ENCODE measurements around the gene RPS2. TPM values are rescaled to one million over a fixed set of nuclear protein-coding genes. Genes with fewer than 3 reads are reported as not detected.

RPS2 gene
- total and polyA plus RNA-seq, 4 experiments from 2014 or later, result 2,828 to 6,826 (median 4,638) TPM

GRCh38 chr16:2003231-2003826 lies 38.7 kb upstream of the RPS2 start:
- H3K4me3 ChIP-seq (ENCODE audit: low read length in 2 of 2), result no peak overlapping the region
- POLR2A ChIA-PET (ENCODE audit: partially characterized antibody), result interaction anchor here (0.9 to 3.8 kb wide), 6 partner anchors 10 to 176 kb away, joined by 3 to 25 read pairs (median 5); partner anchors contain the start of genes FAHD1, HAGH, RPS2 and TBL3
- H3K4me1 ChIP-seq (ENCODE audit: insufficient read depth, low read length), result peaks cover 33% of the 10 kb centered on the region
- H3K36me3 Mint-ChIP-seq, result peaks cover 6 to 13% of the 10 kb centered on the region in 2 donors
- H3K27me3 ChIP-seq (ENCODE audit: insufficient read depth, low read length), result no peaks in the 10 kb centered on the region
- peaks cover 34% of the 10 kb centered on the region for H3K36me3 ChIP-seq (ENCODE audit: insufficient read depth, low read length)
- DNase-seq, result no peak
- no peak overlapping the region for H3K4me3 Mint-ChIP-seq
- no peaks in the 10 kb centered on the region for H3K27me3 Mint-ChIP-seq
- CTCF ChIA-PET (ENCODE audit: partially characterized antibody), result interaction anchor here (0.6 to 4.9 kb wide), 17 partner anchors 9 to 548 kb away, joined by 3 to 44 read pairs (median 7); partner anchors contain the start of genes GFER, RNF151 and TRAF7
- H3K27ac Mint-ChIP-seq, result no peak overlapping the region
- peaks cover 13 to 41% (median 22%) of the 10 kb centered on the region in 4 donors for H3K4me1 Mint-ChIP-seq
- H3K27ac ChIP-seq (ENCODE audit: low read depth, low read length), result no peak overlapping the region
- H3K9me3 Mint-ChIP-seq, result no peaks in the 10 kb centered on the region
- H3K9me3 ChIP-seq (ENCODE audit: control insufficient read depth in 1 of 2, low read length in 2 of 2), result no peaks in the 10 kb centered on the region
- intact Hi-C loops (cut with micrococcal nuclease), result no loop called here

- Mint-ChIP-seq H3K4me1 (peaks cover 7 to 33% (median 16%) of the 10 kb centered on the region in 4 donors), H3K36me3 (peaks cover 11 to 17% of the 10 kb centered on the region in 2 donors), H3K27me3 (no peaks in the 10 kb centered on the region), H3K4me3 (no peak overlapping the region), H3K9me3 (no peaks in the 10 kb centered on the region), H3K27ac (peak overlapping the region in 1 of 7 donors; percentile 24)
- Histone ChIP-seq H3K9me3 (ENCODE audit: control insufficient read depth in 1 of 2, low read length in 2 of 2) (no peaks in the 10 kb centered on the region), H3K27me3 (ENCODE audit: insufficient read depth, low read length) (no peaks in the 10 kb centered on the region), H3K36me3 (ENCODE audit: insufficient read depth, low read length) (peaks cover 34% of the 10 kb centered on the region), H3K4me1 (ENCODE audit: insufficient read depth, low read length) (peaks cover 26% of the 10 kb centered on the region), H3K27ac (ENCODE audit: low read depth, low read length) (no peak overlapping the region), H3K4me3 (ENCODE audit: low read length in 2 of 2) (no peak overlapping the region)
- no peak for DNase-seq
- POLR2A ChIA-PET (ENCODE audit: partially characterized antibody), result interaction anchor here (1.4 to 3.8 kb wide), 3 partner anchors 9 to 152 kb away, joined by 3 to 25 read pairs (median 14); partner anchors contain the start of gene TRAF7
- intact Hi-C loops (cut with micrococcal nuclease), result no loop called here
- CTCF ChIA-PET (ENCODE audit: partially characterized antibody), result interaction anchor here (1.0 to 4.9 kb wide), 12 partner anchors 8 to 152 kb away, joined by 3 to 44 read pairs (median 8); partner anchors contain the start of genes GFER, RNF151 and TRAF7
Measured at GRCh38 chr16:2002406-2003230, 38.0 kb upstream of the RPS2 start.

GRCh38 chr16:2001456-2002355 lies 37.1 kb upstream of the RPS2 start:
- Histone ChIP-seq H3K4me3 (ENCODE audit: low read length in 2 of 2) (no peak overlapping the region), H3K27ac (ENCODE audit: low read depth, low read length) (no peak overlapping the region), H3K27me3 (ENCODE audit: insufficient read depth, low read length) (no peaks in the 10 kb centered on the region), H3K36me3 (ENCODE audit: insufficient read depth, low read length) (peaks cover 38% of the 10 kb centered on the region), H3K9me3 (ENCODE audit: control insufficient read depth in 1 of 2, low read length in 2 of 2) (no peaks in the 10 kb centered on the region), H3K4me1 (ENCODE audit: insufficient read depth, low read length) (peaks cover 17% of the 10 kb centered on the region)
- CTCF ChIA-PET (ENCODE audit: partially characterized antibody), result interaction anchor here (4.9 kb wide), 1 partner anchor 138 kb away, joined by 44 read pairs; no protein-coding TSS in a partner anchor
- no peaks in the 10 kb centered on the region for H3K9me3 Mint-ChIP-seq
- no peaks in the 10 kb centered on the region for H3K27me3 Mint-ChIP-seq
- peaks cover 5 to 24% (median 9%) of the 10 kb centered on the region in 4 donors for H3K4me1 Mint-ChIP-seq
- H3K4me3 Mint-ChIP-seq, result no peak overlapping the region
- peaks cover 14 to 20% of the 10 kb centered on the region in 2 donors for H3K36me3 Mint-ChIP-seq
- DNase-seq, result no peak
- intact Hi-C loops (cut with micrococcal nuclease), result no loop called here
- POLR2A ChIA-PET (ENCODE audit: partially characterized antibody), result no interaction called here
- no peak overlapping the region for H3K27ac Mint-ChIP-seq

- peak overlapping the region in 1 of 7 donors; percentile 7 for H3K27ac Mint-ChIP-seq
- Histone ChIP-seq H3K36me3 (ENCODE audit: insufficient read depth, low read length) (peaks cover 38% of the 10 kb centered on the region), H3K4me3 (ENCODE audit: low read length in 2 of 2) (no peak overlapping the region), H3K9me3 (ENCODE audit: control insufficient read depth in 1 of 2, low read length in 2 of 2) (no peaks in the 10 kb centered on the region), H3K27me3 (ENCODE audit: insufficient read depth, low read length) (no peaks in the 10 kb centered on the region), H3K27ac (ENCODE audit: low read depth, low read length) (no peak overlapping the region), H3K4me1 (ENCODE audit: insufficient read depth, low read length) (peaks cover 13% of the 10 kb centered on the region)
- H3K4me1 Mint-ChIP-seq, result peaks cover 2 to 18% (median 4%) of the 10 kb centered on the region in 4 donors
- no peak overlapping the region for H3K4me3 Mint-ChIP-seq
- H3K9me3 Mint-ChIP-seq, result no peaks in the 10 kb centered on the region
- peaks cover 14 to 20% of the 10 kb centered on the region in 2 donors for H3K36me3 Mint-ChIP-seq
- no peak for DNase-seq
- intact Hi-C loops (cut with micrococcal nuclease), result no loop called here
- no peaks in the 10 kb centered on the region for H3K27me3 Mint-ChIP-seq
- ChIA-PET CTCF (ENCODE audit: partially characterized antibody) (no interaction called here), POLR2A (ENCODE audit: partially characterized antibody) (interaction anchor here (0.8 kb wide), 1 partner anchor 36 kb away, joined by 3 read pairs; the partner anchor contains the start of gene RPS2)
Measured at GRCh38 chr16:2001035-2001434, 36.4 kb upstream of the RPS2 start.

- Histone ChIP-seq H3K4me1 (ENCODE audit: insufficient read depth, low read length) (peaks cover 12% of the 10 kb centered on the region), H3K4me3 (ENCODE audit: low read length in 2 of 2) (no peak overlapping the region), H3K9me3 (ENCODE audit: control insufficient read depth in 1 of 2, low read length in 2 of 2) (no peaks in the 10 kb centered on the region), H3K27me3 (ENCODE audit: insufficient read depth, low read length) (no peaks in the 10 kb centered on the region), H3K27ac (ENCODE audit: low read depth, low read length) (no peak overlapping the region), H3K36me3 (ENCODE audit: insufficient read depth, low read length) (peaks cover 38% of the 10 kb centered on the region)
- CTCF ChIA-PET (ENCODE audit: partially characterized antibody), result no interaction called here
- Mint-ChIP-seq H3K9me3 (no peaks in the 10 kb centered on the region), H3K4me3 (no peak overlapping the region), H3K27ac (no peak overlapping the region), H3K36me3 (peaks cover 14 to 20% of the 10 kb centered on the region in 2 donors), H3K27me3 (no peaks in the 10 kb centered on the region), H3K4me1 (peaks cover 0 to 12% (median 0%) of the 10 kb centered on the region in 4 donors)
- intact Hi-C loops (cut with micrococcal nuclease), result no loop called here
- POLR2A ChIA-PET (ENCODE audit: partially characterized antibody), result interaction anchor here (0.8 kb wide), 1 partner anchor 35 kb away, joined by 3 read pairs; the partner anchor contains the start of gene RPS2
- no peak for DNase-seq
Measured at GRCh38 chr16:1999866-2000514, 35.4 kb upstream of the RPS2 start.

GRCh38 chr16:1998852-1999801 lies 34.5 kb upstream of the RPS2 start:
- ChIA-PET POLR2A (ENCODE audit: partially characterized antibody) (interaction anchor here (0.6 kb wide), 1 partner anchor 33 kb away, joined by 3 read pairs; no protein-coding TSS in a partner anchor), CTCF (ENCODE audit: partially characterized antibody) (no interaction called here)
- H3K4me3 Mint-ChIP-seq, result no peak overlapping the region
- peaks cover 0 to 7% (median 0%) of the 10 kb centered on the region in 4 donors for H3K4me1 Mint-ChIP-seq
- Histone ChIP-seq H3K9me3 (ENCODE audit: control insufficient read depth in 1 of 2, low read length in 2 of 2) (no peaks in the 10 kb centered on the region), H3K4me1 (ENCODE audit: insufficient read depth, low read length) (peaks cover 7% of the 10 kb centered on the region), H3K4me3 (ENCODE audit: low read length in 2 of 2) (no peak overlapping the region), H3K27me3 (ENCODE audit: insufficient read depth, low read length) (no peaks in the 10 kb centered on the region), H3K27ac (ENCODE audit: low read depth, low read length) (no peak overlapping the region), H3K36me3 (ENCODE audit: insufficient read depth, low read length) (peaks cover 38% of the 10 kb centered on the region)
- no peak for DNase-seq
- H3K27me3 Mint-ChIP-seq, result no peaks in the 10 kb centered on the region
- intact Hi-C loops (cut with micrococcal nuclease), result no loop called here
- no peak overlapping the region for H3K27ac Mint-ChIP-seq
- peaks cover 14 to 18% of the 10 kb centered on the region in 2 donors for H3K36me3 Mint-ChIP-seq
- no peaks in the 10 kb centered on the region for H3K9me3 Mint-ChIP-seq

All from CD4-positive, alpha-beta memory T cell (primary cell).